Omental fat pad (tissue), 4 donors: ENCODE data around the gene CSN1S1. TPM values are rescaled to one million over a fixed set of nuclear protein-coding genes. Genes with fewer than 3 reads are reported as not detected.
"Not testable (repeated sequence)": the region's sequence is repeated elsewhere in the genome, so short reads cannot be mapped to it uniquely, and the experiment has no call there.

Experiments
- ATAC-seq: fragments of 150-250 bp; one replicate; pipeline ENCODE4 v1.9.1; 2016; ENCODE audit warnings: mild to moderate bottlenecking, moderate library complexity; ENCODE audit not compliant: low FRiP score
- DNase-seq: peaks from one replicate; pipeline ENCODE4 v3.0.0-alpha.2; 2019; ENCODE audit warnings: low spot score
- CTCF ChIP-seq, 3 donors: fragments of 450-650 bp; IDR thresholded peaks; one replicate each; pipeline ENCODE4 v1.5.1; 2016 to 2017; ENCODE audit warnings: antibody characterized with exemption in 3 of 3, mild to moderate bottlenecking in 3 of 3, moderate library complexity in 2 of 3
- total RNA-seq, 4 donors: library from RNA; depleted of rRNA; stranded (reverse); fragments of >200 nt; gene quantifications; one replicate each; pipeline ENCODE4 v1.1.0, GENCODE V29; 2016

The CSN1S1 gene
- total RNA-seq, 4 donors from 2014 or later = 1.6 to 40.6 (median 2.9) TPM; not detected in 1

GRCh38 chr4:69907151-69907550 lies 23.7 kb upstream of the CSN1S1 start:
- ATAC-seq = no peak
- TF ChIP-seq CTCF (IDR thresholded peaks at IDR 0.05) = no peak
- no peak for DNase-seq

GRCh38 chr4:69909195-69909594 lies 21.7 kb upstream of the CSN1S1 start:
- ATAC-seq (no peak), DNase-seq (no peak)
- no peak for TF ChIP-seq CTCF (IDR thresholded peaks at IDR 0.05)

GRCh38 chr4:69910016-69910782 lies 20.7 kb upstream of the CSN1S1 start:
- no peak for TF ChIP-seq CTCF (IDR thresholded peaks at IDR 0.05)
- ATAC-seq (peak; percentile 19), DNase-seq (no peak)

GRCh38 chr4:69920874-69921273 lies 10.0 kb upstream of the CSN1S1 start:
- TF ChIP-seq CTCF (IDR thresholded peaks at IDR 0.05) = no peak
- DNase-seq (no peak), ATAC-seq (no peak)

GRCh38 chr4:69923782-69924410 lies 7.0 kb upstream of the CSN1S1 start:
- not testable (repeated sequence) for DNase-seq, ATAC-seq

GRCh38 chr4:69934150-69934549 lies 3.3 kb downstream of the CSN1S1 start:
- DNase-seq (no peak), ATAC-seq (no peak)
- no peak for TF ChIP-seq CTCF (IDR thresholded peaks at IDR 0.05)

- no peak for ATAC-seq
- TF ChIP-seq CTCF (IDR thresholded peaks at IDR 0.05) = no peak
Measured at GRCh38 chr4:69936566-69936965, 5.7 kb downstream of the CSN1S1 start.

More at GRCh38 chr4:69936566-69936965, 5.7 kb downstream of the CSN1S1 start:
- DNase-seq = no peak
